ENCODE results near the gene CHEK1.

GRCh38 chr11:125688066-125688465 is 63.1 kb downstream of the CHEK1 start:
- TF ChIP-seq POLR2A (IDR thresholded peaks at IDR 0.05; ENCODE audit: low read depth, low read length) (no peak), POLR2AphosphoS5 (IDR thresholded peaks at IDR 0.05; ENCODE audit: low read depth, low read length) (no peak)

All from GM12892 (cell line).